Gastroesophageal sphincter (tissue), 3 donors: ENCODE measurements around the gene CTSZ.

Experiments
- EP300 ChIP-seq: sonication (generic); formaldehyde crosslinking; IDR thresholded peaks from one replicate; pipeline ENCODE4 v1.6.1; 2017; ENCODE audit warnings: antibody characterized with exemption, mild to moderate bottlenecking
- POLR2A ChIP-seq, 2 donors: fragments of 450-650 bp; IDR thresholded peaks; one replicate each; pipeline ENCODE4 v1.6.1; 2017; ENCODE audit warnings: antibody characterized with exemption in 2 of 2, mild to moderate bottlenecking in 2 of 2, moderate library complexity in 1 of 2
- POLR2AphosphoS5 ChIP-seq: sonication (generic); formaldehyde crosslinking; IDR thresholded peaks from one replicate; pipeline ENCODE4 v1.6.1; 2017; ENCODE audit warnings: antibody characterized with exemption
- TF ChIP-seq, protein P1 (sequence below), 4 experiments: fragments of 200-600 bp in 2 of 4; fragments of 450-650 bp in 2 of 4; sonication (generic) in 1 of 4; IDR thresholded peaks; one replicate each; pipeline ENCODE4 v1.5.1; 2017 to 2019; ENCODE audit warnings: antibody characterized with exemption in 4 of 4, mild to moderate bottlenecking in 2 of 4, moderate library complexity in 2 of 4

DNA sequence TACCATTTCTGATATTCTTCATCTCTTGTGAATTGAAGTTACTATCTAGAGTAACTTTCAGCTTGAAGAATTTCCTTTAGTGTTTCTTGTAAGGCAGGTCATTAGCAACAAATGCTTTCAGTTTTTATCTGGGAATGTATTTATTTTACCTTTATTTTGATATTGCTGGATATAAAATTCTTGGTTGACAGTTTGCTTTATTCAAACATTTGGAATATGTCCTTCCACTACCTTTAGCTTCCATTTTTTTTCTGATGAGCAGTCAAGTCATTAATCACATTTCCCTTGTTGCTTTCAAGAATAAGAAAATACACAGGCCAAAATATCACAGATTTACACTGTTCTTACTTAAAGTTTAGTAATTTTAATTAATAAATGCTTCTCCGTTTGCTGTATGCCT is 31.7 kb downstream of the CTSZ start:
- TF ChIP-seq POLR2AphosphoS5, result no peak
- TF ChIP-seq, protein P1, sequence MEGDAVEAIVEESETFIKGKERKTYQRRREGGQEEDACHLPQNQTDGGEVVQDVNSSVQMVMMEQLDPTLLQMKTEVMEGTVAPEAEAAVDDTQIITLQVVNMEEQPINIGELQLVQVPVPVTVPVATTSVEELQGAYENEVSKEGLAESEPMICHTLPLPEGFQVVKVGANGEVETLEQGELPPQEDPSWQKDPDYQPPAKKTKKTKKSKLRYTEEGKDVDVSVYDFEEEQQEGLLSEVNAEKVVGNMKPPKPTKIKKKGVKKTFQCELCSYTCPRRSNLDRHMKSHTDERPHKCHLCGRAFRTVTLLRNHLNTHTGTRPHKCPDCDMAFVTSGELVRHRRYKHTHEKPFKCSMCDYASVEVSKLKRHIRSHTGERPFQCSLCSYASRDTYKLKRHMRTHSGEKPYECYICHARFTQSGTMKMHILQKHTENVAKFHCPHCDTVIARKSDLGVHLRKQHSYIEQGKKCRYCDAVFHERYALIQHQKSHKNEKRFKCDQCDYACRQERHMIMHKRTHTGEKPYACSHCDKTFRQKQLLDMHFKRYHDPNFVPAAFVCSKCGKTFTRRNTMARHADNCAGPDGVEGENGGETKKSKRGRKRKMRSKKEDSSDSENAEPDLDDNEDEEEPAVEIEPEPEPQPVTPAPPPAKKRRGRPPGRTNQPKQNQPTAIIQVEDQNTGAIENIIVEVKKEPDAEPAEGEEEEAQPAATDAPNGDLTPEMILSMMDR (IDR thresholded peaks at IDR 0.05), result no peak
- TF ChIP-seq POLR2A (IDR thresholded peaks at IDR 0.05), result no peak
- no peak for TF ChIP-seq EP300
